CD4-positive, alpha-beta T cell (primary cell): Measurements from ENCODE around the gene UNC93A. TPM values are rescaled to one million over a fixed set of nuclear protein-coding genes. Genes with fewer than 3 reads are reported as not detected.
"Not testable (repeated sequence)": the region's sequence is repeated elsewhere in the genome, so short reads cannot be mapped to it uniquely, and the experiment has no call there.

Experiments used
- ATAC-seq: fragments of 200-7000 bp; cut with Tn5 transposase; one replicate; pipeline ENCODE4 v1.10.0; 2022; ENCODE audit warnings: mild to moderate bottlenecking; ENCODE audit not compliant: poor library complexity
- CTCF ChIA-PET: fragments of 350-600 bp; sonication (Branson Sonifier 250); formaldehyde crosslinking; loops from one replicate; lab custom pipeline; 2021; ENCODE audit warnings: antibody characterized with exemption, inconsistent platforms; lab: Charles Lee
- POLR2A ChIA-PET: fragments of 350-600 bp; sonication (Branson Sonifier 250); formaldehyde crosslinking; loops from one replicate; lab custom pipeline; 2021; ENCODE audit warnings: antibody characterized with exemption, inconsistent platforms; lab: Charles Lee
- DNase-seq, 14 experiments: peaks; one replicate each; pipeline ENCODE4 v3.0.0-alpha.2; 2013 to 2020; ENCODE audit warnings: mixed read lengths in 2 of 14
- H3K27ac ChIP-seq, 2 donors: one replicate each; pipeline versions ENCODE4 v1.5.1 to v1.7.0; 2013; ENCODE audit warnings: low read length in 2 of 2, low read depth in 1 of 2, mild to moderate bottlenecking in 1 of 2
- H3K27me3 ChIP-seq, 2 experiments: 1 replicate in 1 of 2; 2 replicates in 1 of 2; pipeline versions ENCODE4 v1.6.1 to v1.7.0; 2013; ENCODE audit warnings: low read length in 2 of 2, control low read depth in 1 of 2, mild to moderate bottlenecking in 1 of 2, moderate library complexity in 1 of 2; ENCODE audit not compliant: insufficient read depth in 2 of 2, control insufficient read depth in 1 of 2
- H3K36me3 ChIP-seq: one replicate; pipeline ENCODE4 v1.6.1; 2013; ENCODE audit warnings: low read length, control low read depth; ENCODE audit not compliant: insufficient read depth
- H3K4me1 ChIP-seq: one replicate; pipeline ENCODE4 v1.6.1; 2013; ENCODE audit warnings: low read length, control low read depth; ENCODE audit not compliant: insufficient read depth
- H3K4me3 ChIP-seq: one replicate; pipeline ENCODE4 v1.5.1; 2013; ENCODE audit warnings: mild to moderate bottlenecking, low read length, moderate library complexity
- H3K9me3 ChIP-seq, 2 experiments: 1 replicate in 1 of 2; 2 replicates in 1 of 2; pipeline versions ENCODE4 v1.6.1 to v1.7.0; 2013; ENCODE audit warnings: low read length in 2 of 2, mild to moderate bottlenecking in 2 of 2, control low read depth in 1 of 2, moderate library complexity in 1 of 2; ENCODE audit not compliant: control insufficient read depth in 1 of 2, insufficient read depth in 1 of 2
- H3K27ac Mint-ChIP-seq: one replicate; pipeline ENCODE4 v1.8.0; 2020; ENCODE audit warnings: mixed read lengths
- H3K27me3 Mint-ChIP-seq: one replicate; pipeline ENCODE4 v1.8.0; 2021; ENCODE audit warnings: mixed read lengths
- H3K36me3 Mint-ChIP-seq: one replicate; pipeline ENCODE4 v1.8.0; 2021; ENCODE audit warnings: low read depth, mixed read lengths
- H3K4me1 Mint-ChIP-seq: one replicate; pipeline ENCODE4 v1.8.0; 2021; ENCODE audit warnings: low read depth, mixed read lengths
- H3K4me3 Mint-ChIP-seq: one replicate; pipeline ENCODE4 v1.8.0; 2020; ENCODE audit warnings: mild to moderate bottlenecking, mixed read lengths
- H3K9me3 Mint-ChIP-seq: one replicate; pipeline ENCODE4 v1.8.0; 2020; ENCODE audit warnings: mixed read lengths
- intact Hi-C, 2 experiments: fragments of 100-400 bp; cut with DNase I in 1 of 2; cut with micrococcal nuclease in 1 of 2; formaldehyde crosslinking; loops; one replicate each; pipeline versions ENCODE4 v1.15.1 to v1.9.0; 2023 to 2025; cut with DNase I, micrococcal nuclease
- total RNA-seq, 174 experiments: library from RNA in 2 of 174; stranded (reverse) in 2 of 174; gene quantifications; one replicate each; pipeline ENCODE4 v1.2.3 and lab custom pipeline; 2021 to 2026
- TF ChIP-seq, protein P1 (sequence below): fragments of 200-600 bp; IDR thresholded peaks from one replicate; pipeline ENCODE4 v1.8.0; 2022; ENCODE audit warnings: antibody characterized with exemption, mild to moderate bottlenecking

Gene UNC93A
- total RNA-seq, 2 experiments from 2014 or later = not detected

- Mint-ChIP-seq H3K36me3 (no peaks in the 10 kb centered on the region), H3K4me1 (no peaks in the 10 kb centered on the region), H3K27me3 (no peaks in the 10 kb centered on the region), H3K4me3 (no peak overlapping the region), H3K9me3 (no peaks in the 10 kb centered on the region), H3K27ac (no peak overlapping the region)
- ATAC-seq (no peak), DNase-seq (no peak)
- Histone ChIP-seq H3K27me3 (no peaks in the 10 kb centered on the region), H3K4me1 (no peaks in the 10 kb centered on the region), H3K36me3 (no peaks in the 10 kb centered on the region), H3K27ac (no peak overlapping the region), H3K4me3 (no peak overlapping the region), H3K9me3 (peaks cover 0 to 5% of the 10 kb centered on the region in 2 experiments)
- ChIA-PET CTCF (no interaction called here), POLR2A (no interaction called here)
- TF ChIP-seq, protein P1, sequence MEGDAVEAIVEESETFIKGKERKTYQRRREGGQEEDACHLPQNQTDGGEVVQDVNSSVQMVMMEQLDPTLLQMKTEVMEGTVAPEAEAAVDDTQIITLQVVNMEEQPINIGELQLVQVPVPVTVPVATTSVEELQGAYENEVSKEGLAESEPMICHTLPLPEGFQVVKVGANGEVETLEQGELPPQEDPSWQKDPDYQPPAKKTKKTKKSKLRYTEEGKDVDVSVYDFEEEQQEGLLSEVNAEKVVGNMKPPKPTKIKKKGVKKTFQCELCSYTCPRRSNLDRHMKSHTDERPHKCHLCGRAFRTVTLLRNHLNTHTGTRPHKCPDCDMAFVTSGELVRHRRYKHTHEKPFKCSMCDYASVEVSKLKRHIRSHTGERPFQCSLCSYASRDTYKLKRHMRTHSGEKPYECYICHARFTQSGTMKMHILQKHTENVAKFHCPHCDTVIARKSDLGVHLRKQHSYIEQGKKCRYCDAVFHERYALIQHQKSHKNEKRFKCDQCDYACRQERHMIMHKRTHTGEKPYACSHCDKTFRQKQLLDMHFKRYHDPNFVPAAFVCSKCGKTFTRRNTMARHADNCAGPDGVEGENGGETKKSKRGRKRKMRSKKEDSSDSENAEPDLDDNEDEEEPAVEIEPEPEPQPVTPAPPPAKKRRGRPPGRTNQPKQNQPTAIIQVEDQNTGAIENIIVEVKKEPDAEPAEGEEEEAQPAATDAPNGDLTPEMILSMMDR = no peak
- intact Hi-C loops = no loop called here
These were observed 20.2 kb downstream of the UNC93A start for GRCh38 chr6:167311286-167311685.

GRCh38 chr6:167311691-167312090 lies 20.6 kb downstream of the UNC93A start:
- H3K36me3 Mint-ChIP-seq, H3K4me1 Mint-ChIP-seq, intact Hi-C loops, H3K4me3 ChIP-seq, H3K36me3 ChIP-seq, H3K9me3 ChIP-seq, H3K4me3 Mint-ChIP-seq, H3K27me3 ChIP-seq, H3K27ac Mint-ChIP-seq, CTCF ChIA-PET, H3K27me3 Mint-ChIP-seq, H3K4me1 ChIP-seq, POLR2A ChIA-PET, ATAC-seq, H3K27ac ChIP-seq, H3K9me3 Mint-ChIP-seq, DNase-seq: not testable (repeated sequence)

GRCh38 chr6:167314180-167314821 lies 23.2 kb downstream of the UNC93A start:
- intact Hi-C loops = no loop called here
- no peaks in the 10 kb centered on the region for H3K36me3 ChIP-seq
- H3K4me1 ChIP-seq = no peaks in the 10 kb centered on the region
- H3K27ac ChIP-seq = no peak overlapping the region
- no peaks in the 10 kb centered on the region for H3K9me3 ChIP-seq
- H3K27me3 ChIP-seq = peaks cover 0 to 8% of the 10 kb centered on the region in 2 experiments
- ATAC-seq (no peak), DNase-seq (no peak)
- no peak overlapping the region for H3K4me3 Mint-ChIP-seq
- H3K9me3 Mint-ChIP-seq = no peaks in the 10 kb centered on the region
- peaks cover 16% of the 10 kb centered on the region for H3K27me3 Mint-ChIP-seq
- CTCF ChIA-PET = no interaction called here
- no peak overlapping the region for H3K4me3 ChIP-seq
- POLR2A ChIA-PET = no interaction called here
- no peak overlapping the region for H3K27ac Mint-ChIP-seq
- no peaks in the 10 kb centered on the region for H3K4me1 Mint-ChIP-seq
- TF ChIP-seq, protein P1 = no peak
- H3K36me3 Mint-ChIP-seq = no peaks in the 10 kb centered on the region

DNA sequence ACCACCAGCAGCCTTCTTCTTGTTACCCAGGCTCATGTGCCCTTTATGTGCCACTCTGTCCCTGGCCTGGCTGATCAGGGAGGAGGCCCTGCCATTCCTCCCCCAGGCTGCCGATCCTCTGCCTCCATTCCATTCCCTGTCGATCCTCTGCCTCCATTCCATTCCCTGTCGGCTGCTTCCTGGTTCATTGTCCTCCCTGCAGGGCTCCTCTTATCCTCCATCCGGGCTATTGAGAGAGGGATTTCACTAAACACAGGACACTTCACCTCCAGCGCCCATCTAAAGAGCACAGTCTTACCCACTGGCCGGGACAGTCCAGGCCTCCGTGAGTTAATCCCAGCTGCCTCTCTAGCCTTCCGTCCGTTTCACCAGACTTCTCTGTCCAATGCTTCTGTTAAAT lies 26.1 kb downstream of the UNC93A start:
- H3K36me3 ChIP-seq = no peaks in the 10 kb centered on the region
- CTCF ChIA-PET = no interaction called here
- H3K27ac Mint-ChIP-seq = no peak overlapping the region

GRCh38 chr6:167318354-167318753 lies 27.2 kb downstream of the UNC93A start:
- H3K4me1 Mint-ChIP-seq, CTCF ChIA-PET, H3K27ac Mint-ChIP-seq, DNase-seq, H3K36me3 ChIP-seq, ATAC-seq, H3K4me3 ChIP-seq, H3K27ac ChIP-seq, intact Hi-C loops, H3K4me3 Mint-ChIP-seq, H3K36me3 Mint-ChIP-seq, H3K9me3 Mint-ChIP-seq, H3K9me3 ChIP-seq, H3K4me1 ChIP-seq, POLR2A ChIA-PET, H3K27me3 ChIP-seq: not testable (repeated sequence)
- peaks cover 21% of the 10 kb centered on the region for H3K27me3 Mint-ChIP-seq

More for the DNA sequence above, 26.1 kb downstream of the UNC93A start:
- TF ChIP-seq, protein P1 = no peak
- no peak overlapping the region for H3K27ac ChIP-seq
- H3K9me3 ChIP-seq = no peaks in the 10 kb centered on the region
- H3K27me3 ChIP-seq = peaks cover 0 to 8% of the 10 kb centered on the region in 2 experiments
- no peak overlapping the region for H3K4me3 ChIP-seq
- intact Hi-C loops = no loop called here
- POLR2A ChIA-PET = no interaction called here
- no peak for ATAC-seq
- Mint-ChIP-seq H3K4me1 (no peaks in the 10 kb centered on the region), H3K4me3 (no peak overlapping the region), H3K27me3 (peaks cover 21% of the 10 kb centered on the region), H3K36me3 (no peaks in the 10 kb centered on the region), H3K9me3 (no peaks in the 10 kb centered on the region)
- DNase-seq = no peak
- no peaks in the 10 kb centered on the region for H3K4me1 ChIP-seq
